Midbrain (tissue), 1 donor: ENCODE measurements around the gene DEXI.
"Not testable (repeated sequence)": the region's sequence is repeated elsewhere in the genome, so short reads cannot be mapped to it uniquely, and the experiment has no call there.

Experiments
- DNase-seq: peaks from one replicate; lab custom pipeline; 2025; lab: John Stamatoyannopoulos, UW

The DEXI gene

DNA sequence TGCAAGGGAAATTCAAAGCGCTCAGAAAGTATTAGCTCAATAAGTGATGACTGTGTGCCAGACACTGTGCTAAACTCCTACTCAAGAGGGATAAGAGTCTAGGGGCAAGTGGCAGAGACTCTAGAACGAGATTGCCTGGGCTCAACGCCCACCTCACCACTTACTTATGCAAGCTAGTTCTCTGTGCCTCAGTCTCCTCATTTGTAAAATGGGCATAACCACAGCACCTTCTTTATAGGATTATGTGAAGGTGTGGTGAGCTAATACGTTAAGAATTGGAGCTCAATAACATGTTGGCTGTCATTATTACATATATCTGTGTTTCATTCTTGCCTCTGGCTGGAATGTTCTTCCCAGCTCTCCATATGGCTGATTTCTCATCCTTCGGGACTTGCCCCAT, 15.4 kb downstream of the DEXI start:
- no peak for DNase-seq

- DNase-seq = no peak
Observed at GRCh38 chr16:10926094-10926493, 16.2 kb downstream of the DEXI start.

DNA sequence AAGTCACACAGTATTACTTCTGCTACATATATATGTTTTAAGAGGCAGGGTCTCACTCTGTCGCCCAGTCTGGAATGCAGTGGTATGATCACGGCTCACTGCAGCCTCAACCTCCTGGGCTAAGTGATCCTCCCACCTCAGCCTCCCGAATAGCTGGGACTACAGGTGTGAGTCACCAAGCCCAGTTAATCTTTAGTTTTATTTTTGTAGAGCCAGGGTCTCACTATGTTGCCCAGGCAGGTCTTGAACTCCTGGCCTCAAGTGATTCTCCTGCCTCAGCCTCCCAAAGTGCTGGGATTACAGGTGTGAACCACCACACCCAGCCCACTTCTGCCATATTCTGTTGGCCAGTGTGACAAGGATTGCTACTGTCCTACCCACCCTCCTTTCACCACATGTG, 17.0 kb downstream of the DEXI start:
- DNase-seq = not testable (repeated sequence)

DNA sequence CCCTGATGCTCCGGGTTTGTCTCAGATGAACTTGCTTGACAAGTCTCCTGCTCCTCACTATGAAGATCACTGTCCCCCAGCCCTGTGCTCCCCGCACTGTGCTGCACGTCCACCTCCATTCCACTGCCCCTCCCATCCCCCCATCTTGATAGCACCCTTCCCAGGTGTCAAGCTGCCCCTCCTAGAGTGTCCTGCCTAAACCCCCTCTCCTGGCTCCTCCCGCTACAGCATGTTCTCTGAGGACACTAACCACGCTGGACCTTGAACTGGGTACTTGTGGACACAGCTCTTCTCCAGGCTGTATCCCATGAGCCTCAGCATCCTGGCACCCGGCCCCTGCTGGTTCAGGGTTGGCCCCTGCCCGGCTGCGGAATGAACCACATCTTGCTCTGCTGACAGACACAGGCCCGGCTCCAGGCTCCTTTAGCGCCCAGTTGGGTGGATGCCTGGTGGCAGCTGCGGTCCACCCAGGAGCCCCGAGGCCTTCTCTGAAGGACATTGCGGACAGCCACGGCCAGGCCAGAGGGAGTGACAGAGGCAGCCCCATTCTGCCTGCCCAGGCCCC, 18.5 kb downstream of the DEXI start:
- peak; percentile 61 for DNase-seq

GRCh38 chr16:10923146-10923649, 19.1 kb downstream of the DEXI start:
- DNase-seq = no peak

GRCh38 chr16:10922328-10923145, 19.7 kb downstream of the DEXI start:
- DNase-seq = no peak

- DNase-seq = no peak
Observed at GRCh38 chr16:10921536-10922327, 20.5 kb downstream of the DEXI start.

DNA sequence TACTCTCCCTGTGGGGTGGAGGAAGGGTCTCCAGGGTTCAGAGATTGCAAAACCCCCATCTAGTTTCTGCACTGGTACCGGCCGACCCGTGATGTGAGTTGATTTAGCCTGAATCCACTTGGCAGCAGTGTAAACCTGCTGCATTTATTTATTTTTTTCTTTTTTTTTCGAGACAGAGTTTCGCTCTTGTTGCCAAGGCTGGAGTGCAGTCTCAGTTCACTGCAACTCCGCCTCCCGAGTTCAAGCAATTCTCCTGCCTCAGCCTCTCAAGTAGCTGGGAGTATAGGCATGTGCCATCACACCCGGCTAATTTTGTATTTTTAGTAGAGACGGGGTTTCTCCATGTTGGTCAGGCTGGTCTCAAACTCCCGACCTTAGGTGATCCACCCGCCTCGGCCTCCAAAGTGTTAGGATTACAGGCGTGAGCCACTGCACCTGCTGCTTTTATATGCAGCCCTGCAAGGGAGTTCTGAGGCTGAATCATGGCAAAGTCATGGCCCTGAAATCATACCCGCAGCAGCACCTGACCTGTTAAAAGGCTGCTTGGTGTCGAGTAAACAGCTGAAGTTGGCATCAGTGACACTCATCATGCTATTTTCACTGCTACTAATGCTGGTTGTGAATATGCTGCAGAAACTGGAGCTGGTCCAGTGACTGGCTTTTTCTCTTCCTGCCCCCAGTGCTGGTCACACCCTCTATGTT, 21.4 kb downstream of the DEXI start:
- DNase-seq = no peak

DNA sequence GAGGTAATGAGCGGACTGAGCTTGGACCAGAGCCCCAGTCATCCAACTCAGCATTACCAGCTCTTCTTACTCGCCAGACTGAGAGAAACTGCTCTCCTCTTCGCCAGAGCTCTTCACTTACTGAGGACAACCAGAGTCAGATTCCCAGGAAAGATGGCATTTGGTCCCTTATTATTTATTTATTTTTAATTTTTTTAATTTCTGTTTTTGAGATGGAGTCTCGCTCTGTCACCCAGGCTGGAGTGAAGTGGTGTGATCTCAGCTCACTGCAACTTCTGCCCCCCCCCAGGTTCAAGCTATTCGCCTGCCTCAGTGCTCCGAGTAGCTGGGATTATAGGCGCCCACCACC, 23.3 kb downstream of the DEXI start:
- DNase-seq = no peak

GRCh38 chr16:10918294-10919002, 23.8 kb downstream of the DEXI start:
- peak; percentile 87 for DNase-seq

GRCh38 chr16:10916534-10916933, 25.7 kb downstream of the DEXI start:
- no peak for DNase-seq

GRCh38 chr16:10911267-10911666, 31.0 kb downstream of the DEXI start:
- no peak for DNase-seq

DNA sequence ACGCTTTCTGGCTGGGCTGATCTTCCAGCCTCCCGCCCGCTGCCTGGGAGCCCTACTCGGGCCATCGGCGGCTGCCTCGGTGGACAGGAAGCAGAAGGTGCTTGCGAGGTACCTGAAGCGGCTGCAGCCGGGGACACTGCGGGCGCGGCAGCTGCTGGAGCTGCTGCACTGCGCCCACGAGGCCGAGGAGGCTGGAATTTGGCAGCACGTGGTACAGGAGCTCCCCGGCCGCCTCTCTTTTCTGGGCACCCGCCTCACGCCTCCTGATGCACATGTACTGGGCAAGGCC, 34.6 kb downstream of the DEXI start:
- DNase-seq = no peak

DNA sequence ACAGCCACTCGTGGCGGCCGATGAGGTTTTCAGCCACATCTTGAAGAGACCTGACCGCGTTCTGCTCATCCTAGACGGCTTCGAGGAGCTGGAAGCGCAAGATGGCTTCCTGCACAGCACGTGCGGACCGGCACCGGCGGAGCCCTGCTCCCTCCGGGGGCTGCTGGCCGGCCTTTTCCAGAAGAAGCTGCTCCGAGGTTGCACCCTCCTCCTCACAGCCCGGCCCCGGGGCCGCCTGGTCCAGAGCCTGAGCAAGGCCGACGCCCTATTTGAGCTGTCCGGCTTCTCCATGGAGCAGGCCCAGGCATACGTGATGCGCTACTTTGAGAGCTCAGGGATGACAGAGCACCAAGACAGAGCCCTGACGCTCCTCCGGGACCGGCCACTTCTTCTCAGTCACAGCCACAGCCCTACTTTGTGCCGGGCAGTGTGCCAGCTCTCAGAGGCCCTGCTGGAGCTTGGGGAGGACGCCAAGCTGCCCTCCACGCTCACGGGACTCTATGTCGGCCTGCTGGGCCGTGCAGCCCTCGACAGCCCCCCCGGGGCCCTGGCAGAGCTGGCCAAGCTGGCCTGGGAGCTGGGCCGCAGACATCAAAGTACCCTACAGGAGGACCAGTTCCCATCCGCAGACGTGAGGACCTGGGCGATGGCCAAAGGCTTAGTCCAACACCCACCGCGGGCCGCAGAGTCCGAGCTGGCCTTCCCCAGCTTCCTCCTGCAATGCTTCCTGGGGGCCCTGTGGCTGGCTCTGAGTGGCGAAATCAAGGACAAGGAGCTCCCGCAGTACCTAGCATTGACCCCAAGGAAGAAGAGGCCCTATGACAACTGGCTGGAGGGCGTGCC, 35.1 kb downstream of the DEXI start:
- DNase-seq = peak; percentile 25

DNA sequence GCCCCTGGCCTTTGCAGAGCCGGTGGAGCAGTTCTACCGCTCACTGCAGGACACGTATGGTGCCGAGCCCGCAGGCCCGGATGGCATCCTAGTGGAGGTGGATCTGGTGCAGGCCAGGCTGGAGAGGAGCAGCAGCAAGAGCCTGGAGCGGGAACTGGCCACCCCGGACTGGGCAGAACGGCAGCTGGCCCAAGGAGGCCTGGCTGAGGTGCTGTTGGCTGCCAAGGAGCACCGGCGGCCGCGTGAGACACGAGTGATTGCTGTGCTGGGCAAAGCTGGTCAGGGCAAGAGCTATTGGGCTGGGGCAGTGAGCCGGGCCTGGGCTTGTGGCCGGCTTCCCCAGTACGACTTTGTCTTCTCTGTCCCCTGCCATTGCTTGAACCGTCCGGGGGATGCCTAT, 35.8 kb downstream of the DEXI start:
- DNase-seq = no peak

- no peak for DNase-seq
Observed at GRCh38 chr16:10902999-10903398, 39.3 kb downstream of the DEXI start.

DNA sequence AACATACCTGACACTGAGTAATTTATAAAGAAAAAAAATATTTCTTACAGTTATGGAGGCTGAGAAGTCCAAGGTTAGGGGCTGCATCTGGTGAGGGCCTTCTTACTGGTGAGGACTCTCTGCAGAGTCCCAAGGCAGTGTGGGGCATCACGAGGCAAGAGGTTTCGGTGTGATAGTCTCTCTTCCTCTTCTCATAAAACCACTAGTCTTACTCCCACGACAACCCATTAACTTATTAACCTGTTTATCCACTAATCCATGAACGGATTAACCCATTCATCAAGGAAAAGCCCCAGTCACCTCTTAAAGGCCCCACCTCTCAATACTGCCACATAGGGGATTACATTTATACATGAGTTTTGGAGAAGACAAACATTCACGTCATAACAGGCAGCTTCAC, 45.1 kb downstream of the DEXI start:
- peak; percentile 20 for DNase-seq

- DNase-seq = no peak
Observed at GRCh38 chr16:10896723-10897122, 45.5 kb downstream of the DEXI start.

DNA sequence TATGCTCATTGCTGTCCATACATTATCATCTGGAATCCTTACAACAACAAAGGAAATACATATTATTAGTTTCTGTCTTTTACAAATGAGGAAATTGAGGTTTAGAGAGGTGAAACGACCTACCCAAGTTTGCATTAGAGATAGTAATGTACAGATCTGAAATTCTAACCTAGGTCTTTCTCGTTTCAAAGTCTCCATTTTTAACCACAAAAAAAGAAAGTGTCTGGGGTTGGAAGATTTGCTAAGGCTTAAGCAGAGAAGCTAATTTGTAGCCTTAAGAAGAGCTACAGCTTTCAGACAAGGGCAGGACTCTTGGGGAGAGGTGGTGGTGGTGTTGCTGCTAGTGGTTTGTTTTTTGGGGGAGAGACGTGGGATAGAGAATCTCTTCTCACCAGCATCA, 46.1 kb downstream of the DEXI start:
- no peak for DNase-seq

DNA sequence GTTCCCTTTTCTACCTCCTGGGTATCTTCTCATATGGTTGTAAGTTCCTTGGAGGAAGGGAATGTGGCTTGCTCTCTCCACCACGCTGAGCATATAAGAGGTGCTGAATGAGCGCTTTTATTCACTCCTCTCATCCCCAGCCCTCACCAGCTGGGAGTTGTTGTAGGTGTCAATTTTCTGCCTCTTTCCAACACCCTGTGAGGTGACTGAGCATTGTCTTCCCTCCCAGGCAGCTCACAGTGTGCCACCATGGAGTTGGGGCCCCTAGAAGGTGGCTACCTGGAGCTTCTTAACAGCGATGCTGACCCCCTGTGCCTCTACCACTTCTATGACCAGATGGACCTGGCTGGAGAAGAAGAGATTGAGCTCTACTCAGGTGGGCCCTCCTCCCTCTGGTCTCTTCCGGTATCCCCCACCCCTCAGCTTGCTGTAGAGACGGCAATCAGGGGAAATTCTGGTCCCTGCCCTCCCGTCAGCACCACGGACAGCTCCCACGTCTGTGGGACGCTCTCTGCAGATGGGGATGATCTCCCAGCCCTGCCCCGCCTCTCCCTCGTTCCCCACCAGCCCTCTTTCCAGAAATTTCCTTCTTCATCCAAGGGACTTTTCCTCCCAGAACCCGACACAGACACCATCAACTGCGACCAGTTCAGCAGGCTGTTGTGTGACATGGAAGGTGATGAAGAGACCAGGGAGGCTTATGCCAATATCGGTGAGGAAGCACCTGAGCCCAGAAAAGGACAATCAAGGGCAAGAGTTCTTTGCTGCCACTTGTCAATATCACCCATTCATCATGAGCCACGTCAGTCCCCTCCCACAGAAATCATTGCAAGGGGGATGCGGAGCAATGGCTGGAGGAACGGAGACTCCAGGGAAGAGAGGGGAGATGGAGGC, 47.0 kb downstream of the DEXI start:
- DNase-seq = no peak
